AML-193 (cell line): ENCODE measurements around the gene MOGAT1.
"Not testable (repeated sequence)": the region's sequence is repeated elsewhere in the genome, so short reads cannot be mapped to it uniquely, and the experiment has no call there.

Experiments used
- DNase-seq, 2 experiments: peaks; one replicate each; lab custom pipeline; 2025; lab: John Stamatoyannopoulos, UW

Gene MOGAT1

DNA sequence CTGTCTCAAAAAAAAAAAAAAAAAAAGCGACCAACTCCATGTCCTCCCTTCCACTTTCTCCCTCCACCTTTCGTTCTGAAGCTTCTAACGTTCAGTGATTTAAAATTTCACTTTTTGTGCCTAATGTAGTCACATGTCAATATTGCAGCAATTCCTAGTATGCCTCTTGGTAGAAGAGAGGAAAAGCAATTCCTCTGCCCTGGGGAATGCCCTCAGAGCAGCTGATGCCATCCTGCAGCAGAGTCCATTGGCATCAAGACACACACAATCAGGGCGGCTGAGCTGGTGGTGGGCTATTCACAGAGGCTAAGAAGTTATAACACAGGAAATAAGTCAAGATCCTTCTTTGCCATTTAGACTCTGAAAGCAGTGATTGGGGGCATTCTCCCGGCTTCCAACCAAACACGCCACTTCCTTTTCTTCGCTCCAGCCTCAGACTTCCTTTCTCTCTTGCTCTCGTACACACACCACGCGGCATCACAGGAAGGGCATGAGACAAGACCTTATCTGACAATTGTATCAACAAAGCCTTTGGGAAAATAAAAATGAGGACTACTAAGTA is 71.9 kb downstream of the MOGAT1 start:
- no peak for DNase-seq

DNA sequence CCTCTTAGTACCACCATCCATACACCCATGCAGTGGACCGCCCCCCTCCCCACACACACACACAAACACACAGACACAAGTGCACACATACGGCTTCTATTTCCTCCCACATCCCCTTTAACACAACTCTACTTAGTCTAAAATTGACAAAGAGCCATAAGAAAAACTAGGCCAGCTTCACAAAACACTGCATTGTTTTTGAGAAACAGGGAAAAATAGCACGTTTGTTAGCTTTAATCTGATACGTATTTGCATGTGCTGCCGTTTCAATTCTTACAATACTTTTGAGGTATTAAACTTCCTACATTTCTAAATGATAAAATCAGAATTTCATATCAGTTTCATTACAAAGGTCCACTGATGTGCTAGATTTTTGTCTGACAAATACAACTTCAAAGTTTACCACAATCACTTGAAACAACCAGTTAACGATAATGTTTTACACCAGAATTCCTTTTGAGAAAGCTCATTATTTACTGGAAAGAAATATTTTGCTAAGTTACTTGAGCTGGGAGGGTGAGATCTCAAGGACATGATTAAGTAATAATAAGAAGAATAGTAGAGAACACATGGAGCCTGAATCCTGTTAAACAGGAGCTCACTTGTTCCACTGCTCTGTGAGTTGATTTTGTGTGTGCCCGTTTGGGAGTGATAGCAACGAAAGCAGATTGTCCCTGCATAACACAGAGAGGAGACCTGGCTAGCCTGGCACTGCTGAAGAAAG is 74.5 kb downstream of the MOGAT1 start:
- DNase-seq, result no peak

DNA sequence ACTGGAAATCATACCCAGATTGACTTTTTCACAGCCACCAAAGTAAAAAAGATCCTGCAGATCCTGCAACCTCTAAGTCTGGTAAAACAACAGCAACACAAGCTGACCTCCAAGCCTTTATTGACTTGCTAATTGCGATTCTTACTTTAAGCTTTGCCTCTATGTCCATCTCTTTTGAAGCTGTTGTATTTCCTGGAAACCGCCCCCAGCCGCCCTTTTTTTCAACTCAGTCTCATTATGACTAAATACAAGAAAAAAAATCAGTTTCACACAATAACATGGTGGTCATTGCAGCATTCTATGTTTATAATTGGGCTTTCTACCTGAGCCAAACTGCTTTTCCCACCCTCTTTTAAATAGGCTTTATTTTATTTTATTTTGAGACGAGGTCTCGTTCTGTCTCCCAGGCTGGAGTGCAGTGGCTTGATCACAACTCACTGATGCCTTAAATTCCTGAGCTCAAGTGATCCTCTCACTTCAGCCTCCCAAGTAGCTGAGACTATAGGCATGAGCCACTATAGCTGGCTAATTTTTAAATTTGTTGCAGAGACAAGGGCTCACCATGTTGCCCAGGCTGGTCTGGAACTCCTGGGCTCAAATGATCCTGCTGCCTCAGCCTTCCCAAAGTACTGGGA is 76.2 kb downstream of the MOGAT1 start:
- DNase-seq, result no peak

DNA sequence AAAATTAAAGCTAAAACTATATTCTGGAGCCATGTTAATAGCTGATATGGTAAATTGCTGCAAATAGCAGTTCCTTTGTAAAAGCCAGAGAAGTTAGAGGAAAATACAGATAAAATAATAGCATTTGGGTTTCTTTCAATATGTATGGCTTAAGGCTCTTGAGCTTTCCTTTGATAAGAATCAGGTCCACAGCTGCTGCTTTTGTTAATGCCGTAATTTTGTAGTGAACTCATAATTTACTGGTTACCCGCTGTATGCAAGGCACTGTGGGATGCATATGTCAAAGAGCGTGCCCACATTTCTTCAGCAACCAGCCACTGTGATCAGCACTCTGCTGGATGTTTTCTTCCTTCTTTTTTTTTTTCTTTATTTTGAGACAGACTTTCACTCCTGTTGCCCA is 79.1 kb downstream of the MOGAT1 start:
- DNase-seq, result no peak

DNA sequence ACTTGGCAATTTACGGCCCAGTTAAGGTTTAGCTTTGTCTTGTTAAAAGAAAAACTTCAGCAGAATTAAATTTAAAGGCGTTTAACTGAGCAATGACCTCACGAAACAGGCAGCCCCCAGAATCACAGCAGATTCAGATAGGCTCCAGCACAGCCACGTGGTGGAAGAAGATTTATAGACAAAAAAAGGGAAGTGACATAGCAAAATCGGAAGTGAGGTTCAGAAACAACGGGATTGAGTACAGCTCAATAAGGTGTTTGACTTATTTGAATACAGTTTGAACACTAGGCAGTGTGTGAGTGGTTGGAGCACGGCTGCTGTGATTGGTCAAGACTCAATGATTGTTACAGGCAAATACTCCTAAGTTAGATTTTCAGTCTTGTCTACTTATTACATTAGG is 79.8 kb downstream of the MOGAT1 start:
- peak in 1 of 2 experiments; percentile 5 for DNase-seq

DNA sequence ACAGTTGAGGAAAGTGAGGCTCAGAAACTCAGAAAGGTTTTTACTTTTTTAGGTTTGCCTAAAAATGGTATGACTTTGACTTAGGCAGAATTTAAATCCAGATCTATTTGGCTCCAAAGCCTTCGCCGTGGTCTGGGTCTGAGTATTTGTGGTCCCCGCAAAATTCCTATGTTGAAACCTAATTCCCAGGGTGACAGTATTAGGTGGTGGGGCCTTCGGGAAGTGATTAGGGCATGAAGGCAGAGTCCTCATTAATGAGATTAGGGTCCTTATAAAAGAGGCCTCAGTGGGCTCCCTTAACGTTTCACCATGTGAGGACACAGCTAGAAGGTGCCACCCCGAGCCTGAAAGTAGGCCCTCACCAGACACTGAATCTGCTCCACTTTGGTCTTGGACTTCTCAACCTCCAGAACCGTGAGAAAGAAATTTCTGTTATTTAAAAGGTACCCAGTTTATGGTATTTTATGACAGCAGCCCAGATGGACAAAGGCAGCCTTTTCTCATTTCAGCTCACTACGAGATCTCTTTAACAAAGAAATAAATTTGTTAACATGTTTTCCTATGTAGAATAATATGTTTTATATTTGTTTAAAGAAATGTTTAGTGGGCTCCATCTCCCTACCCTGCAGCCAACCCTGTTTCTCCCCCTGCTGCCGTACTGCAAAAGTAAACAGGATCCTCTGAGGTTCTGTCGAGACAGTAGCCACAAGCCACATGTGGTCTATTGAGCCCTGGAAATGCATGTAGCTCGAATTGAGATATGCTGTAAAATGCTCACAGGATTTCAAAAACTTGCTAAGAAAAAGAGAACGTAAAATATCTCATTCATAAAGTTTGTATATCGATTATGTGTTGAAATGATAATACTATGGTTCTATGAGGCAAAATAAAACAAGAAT is 80.6 kb downstream of the MOGAT1 start:
- no peak for DNase-seq

DNA sequence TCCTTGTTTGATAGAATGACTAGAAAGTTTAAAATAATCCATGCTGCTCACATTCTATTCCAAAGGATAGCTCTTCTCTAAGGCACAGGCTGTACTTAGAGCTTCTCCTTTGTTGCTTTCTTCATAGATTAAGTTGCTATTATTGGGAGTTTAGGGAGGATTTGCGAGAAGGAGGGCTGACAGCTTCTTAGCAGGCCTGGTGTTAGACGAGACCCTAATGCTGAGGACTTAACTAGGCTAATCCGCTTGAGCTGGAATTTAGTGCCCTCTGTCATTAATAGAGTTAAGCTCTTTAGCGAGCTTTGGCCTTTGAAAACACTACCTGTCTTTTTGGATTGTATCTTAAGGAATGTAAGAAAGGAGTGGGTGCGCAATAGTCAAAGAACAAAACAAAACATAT is 81.3 kb downstream of the MOGAT1 start:
- DNase-seq, result no peak

DNA sequence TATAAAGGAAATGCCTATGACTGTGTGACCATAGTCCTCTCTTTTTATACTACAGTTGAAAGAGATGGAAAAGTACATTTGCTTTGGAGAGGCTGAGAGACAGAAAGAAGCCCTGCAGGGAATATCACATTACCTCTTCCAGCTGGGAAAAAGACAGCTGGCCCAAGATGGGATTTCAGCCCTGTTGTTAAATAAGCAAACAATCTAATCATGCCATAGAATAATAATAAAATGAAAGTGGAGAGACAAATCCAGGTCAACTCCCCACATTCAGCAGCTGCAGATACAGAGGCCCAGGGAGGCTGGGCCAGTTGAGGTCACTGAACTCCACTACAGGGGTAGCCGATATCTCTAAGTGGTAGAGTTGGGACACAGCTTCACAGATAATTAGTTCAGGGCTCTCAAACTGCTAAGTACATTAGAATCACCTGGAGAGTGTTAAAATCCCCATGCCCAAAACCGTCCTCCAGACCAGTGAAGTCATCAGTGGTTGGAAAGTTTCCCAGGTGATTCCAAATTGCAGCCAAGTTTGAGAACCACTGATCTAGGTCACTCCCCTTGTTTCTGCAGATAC is 81.9 kb downstream of the MOGAT1 start:
- DNase-seq, result no peak

DNA sequence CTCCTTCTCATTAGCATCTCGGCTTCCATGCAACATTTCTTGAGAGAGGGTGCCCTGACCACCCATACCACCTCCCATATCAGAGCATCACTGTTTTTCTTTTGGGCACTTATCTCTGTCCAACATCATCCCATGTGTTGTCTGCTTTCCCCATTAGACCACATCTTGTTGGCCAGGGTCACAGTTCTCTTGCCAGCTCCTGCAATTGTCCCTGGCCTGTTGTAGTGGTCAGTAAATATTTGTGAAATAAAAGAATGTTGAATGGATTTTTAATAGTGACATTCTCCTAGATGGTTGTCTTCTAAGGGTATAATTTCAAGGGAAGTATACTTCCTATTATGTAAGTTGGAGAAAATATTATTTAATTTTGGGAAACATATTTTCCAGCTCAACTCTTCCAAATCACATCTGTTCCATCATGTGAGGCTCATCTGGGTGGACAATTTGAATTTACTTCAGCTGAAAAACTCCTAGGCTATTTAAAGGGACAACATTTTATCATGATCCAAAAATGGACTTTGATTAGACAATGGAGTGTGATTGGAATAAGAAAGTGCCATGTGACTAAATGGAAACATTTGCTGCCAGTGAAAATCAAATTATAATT is 83.0 kb downstream of the MOGAT1 start:
- no peak for DNase-seq

GRCh38 chr2:222755593-222755992 is 84.1 kb downstream of the MOGAT1 start:
- not testable (repeated sequence) for DNase-seq

DNA sequence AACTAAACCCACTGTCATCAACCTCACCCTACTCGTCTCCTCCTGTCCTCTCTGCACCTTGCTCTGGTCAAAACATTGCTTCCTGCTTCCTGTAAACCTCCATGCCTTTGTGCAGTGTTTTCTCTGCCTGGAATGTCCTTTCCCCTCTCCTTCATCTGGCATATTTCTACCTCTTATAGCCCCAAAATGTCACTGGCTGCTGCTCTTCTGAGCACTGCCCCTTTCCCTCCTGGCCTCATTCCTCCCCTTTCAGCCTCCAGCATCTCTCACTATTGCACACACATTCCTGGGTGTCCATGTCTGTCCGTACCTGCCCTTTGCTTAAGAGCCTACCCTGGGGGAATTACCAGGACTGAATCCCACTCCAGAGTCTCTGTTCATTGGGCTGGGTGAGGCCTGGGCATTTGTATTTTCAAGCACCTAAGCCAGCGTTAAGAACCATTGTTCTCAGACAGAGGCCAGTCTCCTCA is 84.9 kb downstream of the MOGAT1 start:
- no peak for DNase-seq

GRCh38 chr2:222756951-222757650 is 85.6 kb downstream of the MOGAT1 start:
- DNase-seq, result no peak
